H9 (cell line): ENCODE data around the gene PDS5B. TPM values are rescaled to one million over a fixed set of nuclear protein-coding genes. Genes with fewer than 3 reads are reported as not detected.

ENCODE experiments used
- DNase-seq: peaks from one replicate; pipeline ENCODE4 v3.0.0-alpha.2; 2017
- H2AFZ ChIP-seq: one replicate; pipeline ENCODE4 v1.6.1; 2013; ENCODE audit warnings: mild to moderate bottlenecking, low read length, control low read depth, moderate library complexity
- H2AK5ac ChIP-seq: 2 replicates; pipeline ENCODE4 v1.6.1; 2013; ENCODE audit warnings: low read length, control low read depth, mixed read lengths; ENCODE audit not compliant: insufficient read length
- H2BK120ac ChIP-seq: one replicate; pipeline ENCODE4 v1.6.1; 2013; ENCODE audit warnings: low read depth, mild to moderate bottlenecking, low read length, control low read depth, inconsistent platforms; ENCODE audit not compliant: poor library complexity, severe bottlenecking
- H2BK12ac ChIP-seq: 2 replicates; pipeline ENCODE4 v1.6.1; 2013; ENCODE audit warnings: low read length, control low read depth, mixed read lengths, low read depth; ENCODE audit not compliant: insufficient read length
- H2BK15ac ChIP-seq: 2 replicates; pipeline ENCODE4 v1.6.1; 2013; ENCODE audit warnings: low read depth, low read length, control low read depth
- H2BK20ac ChIP-seq: one replicate; pipeline ENCODE4 v1.6.1; 2013; ENCODE audit warnings: low read depth, mild to moderate bottlenecking, low read length, control low read depth, inconsistent platforms; ENCODE audit not compliant: poor library complexity, severe bottlenecking
- H2BK5ac ChIP-seq: 2 replicates; pipeline ENCODE4 v1.6.1; 2013; ENCODE audit warnings: low read length, control low read depth, mixed read lengths; ENCODE audit not compliant: insufficient read length
- H3K14ac ChIP-seq: 2 replicates; pipeline ENCODE4 v1.6.1; 2013; ENCODE audit warnings: low read length, control low read depth; ENCODE audit not compliant: insufficient read depth
- H3K18ac ChIP-seq: 2 replicates; pipeline ENCODE4 v1.6.1; 2013; ENCODE audit warnings: low read depth, mild to moderate bottlenecking, mixed read lengths, low read length, control low read depth; ENCODE audit not compliant: insufficient read length
- H3K23ac ChIP-seq: 2 replicates; pipeline ENCODE4 v1.6.1; 2013; ENCODE audit warnings: low read length, control low read depth, mixed read lengths, low read depth; ENCODE audit not compliant: insufficient read length
- H3K23me2 ChIP-seq: 2 replicates; pipeline ENCODE4 v1.6.1; 2013; ENCODE audit warnings: low read depth, mild to moderate bottlenecking, mixed read lengths, low read length, control low read depth; ENCODE audit not compliant: insufficient read length, poor library complexity, severe bottlenecking
- H3K27ac ChIP-seq: 2 replicates; pipeline ENCODE4 v1.5.1; 2013; ENCODE audit warnings: low read length, control low read depth, mixed read lengths, low read depth; ENCODE audit not compliant: insufficient read length
- H3K27me3 ChIP-seq: 2 replicates; pipeline ENCODE4 v1.6.1; 2013; ENCODE audit warnings: low read length, control low read depth, inconsistent platforms; ENCODE audit not compliant: insufficient read depth
- H3K4ac ChIP-seq: 2 replicates; pipeline ENCODE4 v1.6.1; 2013; ENCODE audit warnings: low read depth, mild to moderate bottlenecking, control low read depth, inconsistent platforms, low read length, moderate library complexity
- H3K4me1 ChIP-seq: 2 replicates; pipeline ENCODE4 v1.6.1; 2013; ENCODE audit warnings: low read length, control low read depth, inconsistent platforms; ENCODE audit not compliant: insufficient read depth
- H3K4me2 ChIP-seq: 2 replicates; pipeline ENCODE4 v1.6.1; 2013; ENCODE audit warnings: low read length, control low read depth, mixed read lengths; ENCODE audit not compliant: insufficient read length, insufficient read depth
- H3K56ac ChIP-seq: 2 replicates; pipeline ENCODE4 v1.6.1; 2013; ENCODE audit warnings: low read depth, mild to moderate bottlenecking, mixed read lengths, low read length, control low read depth; ENCODE audit not compliant: insufficient read length
- H3K79me1 ChIP-seq: 2 replicates; pipeline ENCODE4 v1.6.1; 2013; ENCODE audit warnings: low read depth, mild to moderate bottlenecking, moderate library complexity, low read length, control low read depth, inconsistent platforms; ENCODE audit not compliant: insufficient read depth, poor library complexity, severe bottlenecking
- H3K79me2 ChIP-seq: 2 replicates; pipeline ENCODE4 v1.6.1; 2013; ENCODE audit warnings: low read length, control low read depth, inconsistent platforms; ENCODE audit not compliant: insufficient read depth
- H3K9ac ChIP-seq: 2 replicates; pipeline ENCODE4 v1.6.1; 2013; ENCODE audit warnings: low read length, control low read depth, mixed read lengths; ENCODE audit not compliant: insufficient read length; ENCODE audit errors: extremely low read depth
- H3K9me3 ChIP-seq: one replicate; pipeline ENCODE4 v1.6.1; 2013; ENCODE audit warnings: low read depth, low read length, inconsistent platforms; ENCODE audit not compliant: control insufficient read depth
- H3T11ph ChIP-seq: one replicate; pipeline ENCODE4 v1.6.1; 2013; ENCODE audit warnings: mild to moderate bottlenecking, low read length, control low read depth, inconsistent platforms
- H4K20me1 ChIP-seq: one replicate; pipeline ENCODE4 v1.6.1; 2013; ENCODE audit not compliant: control insufficient read depth, insufficient read length, insufficient read depth
- H4K5ac ChIP-seq: 2 replicates; pipeline ENCODE4 v1.6.1; 2013; ENCODE audit warnings: low read depth, mild to moderate bottlenecking, mixed read lengths, low read length, control low read depth; ENCODE audit not compliant: insufficient read length
- H4K8ac ChIP-seq: replicated peaks from 2 replicates; pipeline ENCODE4 v1.6.1; 2013; ENCODE audit warnings: low read length, control low read depth, mixed read lengths, low read depth; ENCODE audit not compliant: insufficient read length
- H4K91ac ChIP-seq: 2 replicates; pipeline ENCODE4 v1.6.1; 2013; ENCODE audit warnings: low read depth, mild to moderate bottlenecking, moderate library complexity, mixed read lengths, low read length, control low read depth; ENCODE audit not compliant: insufficient read length
- H3K27ac Mint-ChIP-seq, 3 experiments: 2 replicates in 2 of 3; 3 replicates in 1 of 3; pipeline ENCODE4 v1.8.0; 2020 to 2021; ENCODE audit warnings: mixed read lengths in 3 of 3, mild to moderate bottlenecking in 1 of 3, moderate library complexity in 1 of 3
- H3K27me3 Mint-ChIP-seq: 2 replicates; pipeline ENCODE4 v1.8.0; 2021; ENCODE audit warnings: low read depth, mild to moderate bottlenecking, moderate library complexity, mixed read lengths
- H3K36me3 Mint-ChIP-seq, 3 experiments: 2 replicates in 2 of 3; 3 replicates in 1 of 3; pipeline ENCODE4 v1.8.0; 2020 to 2021; ENCODE audit warnings: low read depth in 3 of 3, mixed read lengths in 3 of 3; ENCODE audit not compliant: insufficient read depth in 1 of 3
- H3K4me1 Mint-ChIP-seq, 2 experiments: 2 replicates each; pipeline ENCODE4 v1.8.0; 2020; ENCODE audit warnings: mixed read lengths in 2 of 2
- H3K4me3 Mint-ChIP-seq, 2 experiments: 2 replicates in 1 of 2; 3 replicates in 1 of 2; pipeline ENCODE4 v1.8.0; 2020 to 2021; ENCODE audit warnings: mild to moderate bottlenecking in 2 of 2, mixed read lengths in 2 of 2, moderate library complexity in 1 of 2
- H3K9me3 Mint-ChIP-seq, 2 experiments: 2 replicates in 1 of 2; 3 replicates in 1 of 2; pipeline ENCODE4 v1.8.0; 2020; ENCODE audit warnings: mild to moderate bottlenecking in 2 of 2, mixed read lengths in 2 of 2, moderate library complexity in 1 of 2
- WGBS: extraction: QIAGEN DNeasy Blood & Tissue Kit; methylation state at CpG from one replicate; pipeline ENCODE4 v1.1.7; 2013; ENCODE audit warnings: missing lambda C conversion rate, low lambda C conversion rate, mixed read lengths; ENCODE audit not compliant: insufficient read length; ENCODE audit errors: extremely low coverage; 5-methylcytosine and 5-hydroxymethylcytosine counted together
- total RNA-seq: library from RNA; stranded (reverse); gene quantifications from 2 replicates; pipeline ENCODE4 v1.2.1, GENCODE V29; 2021
- TF ChIP-seq, protein P1 (sequence below): fragments of 200-600 bp; sonication (generic); conservative IDR thresholded peaks from 3 replicates; pipeline ENCODE4 v1.8.0; 2021; ENCODE audit warnings: antibody characterized with exemption, mild to moderate bottlenecking

PDS5B gene
- total RNA-seq, 1 experiment from 2014 or later, result 50.0 TPM

DNA sequence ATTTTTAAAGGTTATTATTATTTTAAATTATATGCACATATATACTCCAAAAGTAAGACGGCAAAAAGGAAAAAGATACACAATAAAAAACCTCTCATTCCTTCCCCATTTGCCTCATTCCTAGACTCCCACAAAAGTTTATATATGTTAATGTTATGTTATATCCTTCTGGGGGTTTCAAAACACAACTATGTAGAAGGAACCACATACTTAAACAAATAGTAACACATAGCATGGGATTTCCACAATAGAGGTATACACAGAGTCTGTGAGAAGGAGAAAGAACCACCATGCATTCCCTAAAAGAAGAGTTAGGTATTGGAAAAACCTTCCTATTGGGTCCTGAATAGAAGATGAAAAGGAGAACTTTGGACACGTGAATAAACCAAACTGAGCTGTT is 9.1 kb downstream of the PDS5B start:
- no peak for DNase-seq
- Histone ChIP-seq H2BK20ac (no peak overlapping the region), H3K9ac (no peak overlapping the region), H3K4me1 (no peaks in the 10 kb centered on the region), H3K14ac (no peak overlapping the region), H3K56ac (no peak overlapping the region), H3K23me2 (no peaks in the 10 kb centered on the region), H2AFZ (no peak overlapping the region), H3K9me3 (no peaks in the 10 kb centered on the region), H3K23ac (no peak overlapping the region), H3K4me2 (no peak overlapping the region), H2BK5ac (no peak overlapping the region), H4K5ac (no peak overlapping the region), H2AK5ac (no peak overlapping the region), H4K20me1 (no peaks in the 10 kb centered on the region), H3K79me1 (peaks cover 3% of the 10 kb centered on the region), H3T11ph (no peak overlapping the region), H2BK15ac (no peak overlapping the region), H2BK12ac (no peak overlapping the region), H3K27ac (no peak overlapping the region), H3K27me3 (no peaks in the 10 kb centered on the region), H3K79me2 (peaks cover 34% of the 10 kb centered on the region; the same call in 1 of the 2 replicates), H4K8ac (no peak overlapping the region), H4K91ac (no peak overlapping the region), H3K4ac (no peak overlapping the region), H2BK120ac (no peak overlapping the region), H3K18ac (no peak overlapping the region)
- WGBS, result no CpG with 5 or more reads among the region's 2 CpGs
- Mint-ChIP-seq H3K4me3 (no peak overlapping the region), H3K27ac (no peak overlapping the region), H3K9me3 (peaks cover 0 to 3% of the 10 kb centered on the region in 2 experiments; a peak in 2 of 5 replicates), H3K36me3 (peaks cover 0 to 8% (median 0%) of the 10 kb centered on the region in 3 experiments; a peak in 2 of 7 replicates), H3K4me1 (peaks cover 9 to 16% of the 10 kb centered on the region in 2 experiments), H3K27me3 (no peaks in the 10 kb centered on the region)
- TF ChIP-seq, protein P1, sequence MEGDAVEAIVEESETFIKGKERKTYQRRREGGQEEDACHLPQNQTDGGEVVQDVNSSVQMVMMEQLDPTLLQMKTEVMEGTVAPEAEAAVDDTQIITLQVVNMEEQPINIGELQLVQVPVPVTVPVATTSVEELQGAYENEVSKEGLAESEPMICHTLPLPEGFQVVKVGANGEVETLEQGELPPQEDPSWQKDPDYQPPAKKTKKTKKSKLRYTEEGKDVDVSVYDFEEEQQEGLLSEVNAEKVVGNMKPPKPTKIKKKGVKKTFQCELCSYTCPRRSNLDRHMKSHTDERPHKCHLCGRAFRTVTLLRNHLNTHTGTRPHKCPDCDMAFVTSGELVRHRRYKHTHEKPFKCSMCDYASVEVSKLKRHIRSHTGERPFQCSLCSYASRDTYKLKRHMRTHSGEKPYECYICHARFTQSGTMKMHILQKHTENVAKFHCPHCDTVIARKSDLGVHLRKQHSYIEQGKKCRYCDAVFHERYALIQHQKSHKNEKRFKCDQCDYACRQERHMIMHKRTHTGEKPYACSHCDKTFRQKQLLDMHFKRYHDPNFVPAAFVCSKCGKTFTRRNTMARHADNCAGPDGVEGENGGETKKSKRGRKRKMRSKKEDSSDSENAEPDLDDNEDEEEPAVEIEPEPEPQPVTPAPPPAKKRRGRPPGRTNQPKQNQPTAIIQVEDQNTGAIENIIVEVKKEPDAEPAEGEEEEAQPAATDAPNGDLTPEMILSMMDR, result no peak
